OCI-LY3 (cell line): ENCODE measurements around the gene DENND4A.

ENCODE experiments used
- H2AFZ ChIP-seq: fragments of 200-600, 300-600 bp; shearing (Covaris generic); 2 replicates; pipeline ENCODE4 v1.6.0; 2014; ENCODE audit warnings: antibody characterized with exemption, low read depth, low read length
- H3K27ac ChIP-seq: fragments of 200-600, 300-600 bp; sonication (generic); 2 replicates; pipeline ENCODE4 v1.5.1; 2014; ENCODE audit warnings: mild to moderate bottlenecking, low read length, moderate library complexity, mixed read lengths
- H3K27me3 ChIP-seq: fragments of 200-600, 300-600 bp; sonication (generic); 2 replicates; pipeline ENCODE4 v1.6.1; 2014; ENCODE audit warnings: low read depth, low read length, mixed read lengths
- H3K36me3 ChIP-seq: fragments of 200-600, 300-600 bp; sonication (generic); replicated peaks from 2 replicates; pipeline ENCODE3; 2014; ENCODE audit warnings: low read depth, low read length, mixed read lengths
- H3K4me1 ChIP-seq: fragments of 300-600, 200-600 bp; sonication (generic); 2 replicates; pipeline ENCODE4 v1.6.1; 2014; ENCODE audit warnings: low read length, mixed read lengths
- H3K4me2 ChIP-seq: fragments of 200-600, 300-600 bp; sonication (generic); 2 replicates; pipeline ENCODE4 v1.6.1; 2014; ENCODE audit warnings: low read length, mixed read lengths
- H3K4me3 ChIP-seq: fragments of 300-600, 200-600 bp; sonication (generic); 2 replicates; pipeline ENCODE4 v1.5.1; 2014; ENCODE audit warnings: antibody characterized with exemption, mild to moderate bottlenecking, low read length, moderate library complexity
- H3K79me2 ChIP-seq: fragments of 300-600, 200-600 bp; shearing (Covaris generic); 2 replicates; pipeline ENCODE4 v1.6.1; 2014; ENCODE audit warnings: mild to moderate bottlenecking, low read length, mixed read lengths
- H3K9ac ChIP-seq: fragments of 300-600, 200-600 bp; shearing (Covaris generic); 2 replicates; pipeline ENCODE4 v1.6.0; 2014; ENCODE audit warnings: mild to moderate bottlenecking, low read length, moderate library complexity
- H3K9me3 ChIP-seq: fragments of 200-600, 300-600 bp; shearing (Covaris generic); 2 replicates; pipeline ENCODE4 v1.6.1; 2014; ENCODE audit warnings: low read length, mixed read lengths; ENCODE audit not compliant: insufficient read depth
- H4K20me1 ChIP-seq: fragments of 200-600, 300-600 bp; sonication (generic); 2 replicates; pipeline ENCODE4 v1.6.1; 2016; ENCODE audit warnings: low read length, mixed read lengths; ENCODE audit not compliant: insufficient read depth
- CTCF ChIP-seq: fragments of 200-600, 300-600 bp; sonication (generic); IDR thresholded peaks from 2 replicates; pipeline ENCODE4 v1.5.1; 2014; ENCODE audit warnings: antibody characterized with exemption, low read length, low read depth
- EZH2phosphoT487 ChIP-seq: fragments of 200-600 bp; shearing (Covaris generic); IDR thresholded peaks from 2 replicates; pipeline ENCODE4 v1.6.1; 2018; ENCODE audit warnings: antibody characterized with exemption, mixed run types, low read depth

DENND4A gene

GRCh38 chr15:65792138-65792987 lies at the start of gene DENND4A:
TSS of gene DENND4A (minus strand) at chr15:65792293. CDS start at chr15:65756450, 35,843 bp downstream.
- Histone ChIP-seq H3K79me2 (peaks cover 53% of the 10 kb centered on the region), H3K4me3 (peak within 1 kb of the TSS; percentile 93), H3K27me3 (no peaks in the 10 kb centered on the region), H3K4me1 (peaks cover 61% of the 10 kb centered on the region), H3K9ac (peak within 1 kb of the TSS; percentile 86), H3K36me3 (no peaks in the 10 kb centered on the region), H2AFZ (peak within 1 kb of the TSS; percentile 49), H3K9me3 (no peaks in the 10 kb centered on the region), H4K20me1 (peaks cover 23% of the 10 kb centered on the region), H3K4me2 (peak within 1 kb of the TSS; percentile 89), H3K27ac (peak within 1 kb of the TSS; percentile 94)
- TF ChIP-seq EZH2phosphoT487 (no peak), CTCF (no peak)

GRCh38 chr15:65841121-65841930 lies 49.2 kb upstream of the DENND4A start:
- no peak overlapping the region for H3K4me2 ChIP-seq
- TF ChIP-seq EZH2phosphoT487 (no peak), CTCF (no peak)
- H3K9ac ChIP-seq = no peak overlapping the region
- H3K4me1 ChIP-seq = peaks cover 9% of the 10 kb centered on the region
- no peak overlapping the region for H2AFZ ChIP-seq
- H3K27ac ChIP-seq = no peak overlapping the region
- H3K79me2 ChIP-seq = no peaks in the 10 kb centered on the region
- no peak overlapping the region for H3K4me3 ChIP-seq
- H3K27me3 ChIP-seq = peaks cover 9% of the 10 kb centered on the region
- no peaks in the 10 kb centered on the region for H4K20me1 ChIP-seq
- H3K36me3 ChIP-seq = no peaks in the 10 kb centered on the region
- H3K9me3 ChIP-seq = no peaks in the 10 kb centered on the region

GRCh38 chr15:65839985-65840384 lies 47.9 kb upstream of the DENND4A start:
- Histone ChIP-seq H3K9me3 (no peaks in the 10 kb centered on the region), H2AFZ (no peak overlapping the region), H3K27ac (no peak overlapping the region), H3K4me2 (no peak overlapping the region), H3K79me2 (no peaks in the 10 kb centered on the region), H3K4me3 (no peak overlapping the region), H4K20me1 (no peaks in the 10 kb centered on the region), H3K27me3 (peaks cover 3% of the 10 kb centered on the region; the same call in 1 of the 2 replicates), H3K4me1 (peaks cover 9% of the 10 kb centered on the region), H3K36me3 (no peaks in the 10 kb centered on the region), H3K9ac (no peak overlapping the region)
- TF ChIP-seq EZH2phosphoT487 = no peak

- Histone ChIP-seq H2AFZ (no peak overlapping the region), H3K27me3 (peaks cover 3% of the 10 kb centered on the region; the same call in 1 of the 2 replicates), H3K36me3 (no peaks in the 10 kb centered on the region), H3K4me3 (no peak overlapping the region), H3K79me2 (no peaks in the 10 kb centered on the region), H3K4me1 (peaks cover 10% of the 10 kb centered on the region), H4K20me1 (no peaks in the 10 kb centered on the region), H3K9me3 (no peaks in the 10 kb centered on the region), H3K27ac (no peak overlapping the region), H3K4me2 (no peak overlapping the region), H3K9ac (no peak overlapping the region)
- TF ChIP-seq EZH2phosphoT487 (no peak), CTCF (no peak)
Observed at GRCh38 chr15:65839354-65839901, 47.3 kb upstream of the DENND4A start.
